ENCODE results near the gene LHB.

Gene LHB

DNA sequence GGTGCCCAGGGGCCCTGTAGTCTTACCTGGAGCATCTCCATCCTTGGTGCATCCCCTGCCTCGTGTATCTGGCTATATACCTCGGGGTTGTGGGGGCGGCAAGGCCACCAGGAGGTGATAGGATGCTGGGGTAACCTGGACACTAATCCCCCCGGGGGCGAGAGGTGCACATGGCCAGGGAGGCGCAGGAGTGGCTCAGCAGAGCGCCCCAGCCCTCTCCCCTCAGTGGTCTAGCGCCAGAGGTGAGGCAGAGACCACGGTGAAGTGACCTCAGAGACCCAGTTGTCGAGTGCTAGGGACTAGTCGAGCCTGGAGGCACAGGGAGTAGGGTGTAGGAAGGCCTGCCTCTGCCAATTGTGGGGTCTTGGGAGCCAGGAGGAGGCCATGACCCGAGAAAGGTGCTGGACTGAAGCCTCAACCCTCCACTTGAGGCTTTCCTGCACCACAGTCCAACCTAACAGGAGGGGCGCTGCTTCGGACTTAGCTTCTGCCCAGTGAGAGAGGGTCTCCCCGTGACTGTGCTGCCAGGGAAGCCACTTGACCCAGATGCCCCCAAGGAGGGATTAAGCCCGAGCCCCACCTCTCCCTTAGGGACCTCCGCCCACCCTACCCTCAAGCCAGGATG is at the start of gene LHB:
Gene LHB, minus strand, starts transcription at position 51 of the 625 bp plus-strand sequence. Its CDS starts 10 bp downstream, at position 41.
- no peak for DNase-seq (ENCODE audit: low spot score)
- peak; percentile 6 for TF ChIP-seq CTCF (IDR thresholded peaks at IDR 0.05; ENCODE audit: extremely low read depth, missing control alignments)

GRCh38 chr19:49065905-49066512 is 49.1 kb upstream of the LHB start:
- peak; percentile 22 for DNase-seq (ENCODE audit: low spot score)
- no peak for TF ChIP-seq CTCF (IDR thresholded peaks at IDR 0.05; ENCODE audit: extremely low read depth, missing control alignments)

DNA sequence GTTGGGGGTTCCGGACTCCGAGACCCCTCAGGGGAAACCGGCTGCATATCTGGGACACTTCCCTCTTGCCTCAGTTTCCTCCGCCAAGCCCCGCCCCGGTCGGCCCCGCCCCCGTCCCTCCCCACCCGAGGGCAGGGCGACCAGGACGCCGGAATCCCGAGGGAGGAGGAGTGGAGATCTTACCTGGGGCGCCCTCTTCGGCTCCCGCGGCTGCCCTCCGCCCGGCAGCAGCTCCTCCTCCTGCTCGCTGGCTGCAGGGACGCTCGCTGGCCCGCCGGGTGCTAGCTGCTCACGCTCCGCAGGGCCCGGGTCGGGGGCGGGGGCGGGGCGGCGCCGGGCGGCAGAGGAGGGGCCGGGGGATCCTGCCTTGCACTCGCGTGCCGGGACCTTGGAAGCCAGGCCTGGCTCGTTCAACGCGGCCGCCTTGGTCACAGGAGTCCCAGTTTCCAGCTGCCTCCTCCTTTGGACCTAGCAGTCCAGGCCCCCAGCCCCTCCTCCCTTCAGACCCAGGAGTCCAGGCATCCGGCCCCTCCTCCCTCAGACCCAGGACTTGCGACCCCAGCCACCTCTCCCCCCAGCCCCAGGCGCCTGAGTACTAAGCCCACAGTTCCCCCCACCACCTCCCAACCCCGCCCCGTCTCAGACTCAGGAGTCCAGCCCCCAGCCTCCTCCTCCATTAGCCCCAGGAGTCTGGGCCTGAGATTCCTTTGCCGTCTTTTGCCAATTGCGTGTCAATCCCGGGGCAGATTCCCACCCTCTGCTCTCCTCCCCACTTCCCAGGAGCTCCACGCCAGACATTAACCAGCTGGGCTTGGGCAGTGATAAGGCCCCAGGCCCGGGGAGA is 48.1 kb upstream of the LHB start, which contains the start of gene NTF4:
Gene NTF4, minus strand, starts transcription at position 51 of the 844 bp plus-strand sequence. CDS start 2,821 bp downstream, outside the sequence.
- peak; percentile 49 for DNase-seq (ENCODE audit: low spot score)
- no peak for TF ChIP-seq CTCF (IDR thresholded peaks at IDR 0.05; ENCODE audit: extremely low read depth, missing control alignments)

DNA sequence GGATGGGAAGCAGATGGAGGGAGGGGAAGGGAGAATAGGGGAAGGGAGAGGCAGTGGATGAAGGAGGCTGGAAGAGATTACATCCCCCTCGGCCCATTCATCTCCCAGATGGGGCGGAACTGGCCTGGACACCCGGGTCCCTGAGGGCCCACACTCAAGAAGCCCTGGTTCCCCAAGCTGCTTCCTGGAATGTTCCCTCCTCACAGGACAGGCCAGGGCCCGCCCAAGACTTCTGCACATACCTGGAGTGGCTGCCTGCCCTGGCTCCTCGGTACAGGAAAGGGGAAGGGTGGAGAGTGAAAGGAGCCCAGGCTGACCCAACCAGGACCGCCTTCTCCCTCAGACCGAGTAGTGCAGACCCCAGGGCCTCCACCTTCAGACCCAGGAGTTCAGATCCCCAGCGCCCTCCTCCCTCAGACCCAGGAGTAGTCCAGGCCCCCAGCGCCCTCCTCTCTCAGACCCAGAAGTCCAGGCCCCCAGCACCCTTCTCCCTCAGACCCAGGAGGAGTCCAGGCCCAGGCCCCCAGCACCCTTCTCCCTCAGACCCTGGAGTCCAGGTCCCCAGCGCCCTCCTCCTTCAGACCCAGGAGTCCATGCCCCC is 47.2 kb upstream of the LHB start:
- TF ChIP-seq CTCF (IDR thresholded peaks at IDR 0.05; ENCODE audit: extremely low read depth, missing control alignments) = no peak
- peak; percentile 28 for DNase-seq (ENCODE audit: low spot score)

GRCh38 chr19:49061445-49061844 is 44.6 kb upstream of the LHB start:
- no peak for TF ChIP-seq CTCF (IDR thresholded peaks at IDR 0.05; ENCODE audit: extremely low read depth, missing control alignments)
- peak; percentile 48 for DNase-seq (ENCODE audit: low spot score)

- no peak for TF ChIP-seq CTCF (IDR thresholded peaks at IDR 0.05; ENCODE audit: extremely low read depth, missing control alignments)
- no peak for DNase-seq (ENCODE audit: low spot score)
Measured at GRCh38 chr19:49061000-49061399, 44.1 kb upstream of the LHB start.
